ENCODE data around the gene MAP3K9.

Gene MAP3K9

GRCh38 chr14:70809225-70810219, at the start of gene MAP3K9:
MAP3K9 (minus strand) TSS chr14:70809513; CDS start chr14:70809171, 342 bp downstream.
- TF ChIP-seq GATA3 (IDR thresholded peaks at IDR 0.05; ENCODE audit: low read depth, low read length) (no peak), GATA2 (IDR thresholded peaks at IDR 0.05; ENCODE audit: low read depth, low read length) (no peak)

GRCh38 chr14:70858641-70859040, 49.3 kb upstream of the MAP3K9 start:
- TF ChIP-seq GATA2 (IDR thresholded peaks at IDR 0.05; ENCODE audit: low read depth, low read length) (no peak), GATA3 (IDR thresholded peaks at IDR 0.05; ENCODE audit: low read depth, low read length) (no peak)

GRCh38 chr14:70857496-70857890, 48.2 kb upstream of the MAP3K9 start:
- TF ChIP-seq GATA3 (IDR thresholded peaks at IDR 0.05; ENCODE audit: low read depth, low read length), result no peak
- no peak for TF ChIP-seq GATA2 (IDR thresholded peaks at IDR 0.05; ENCODE audit: low read depth, low read length)

GRCh38 chr14:70856851-70857495, 47.7 kb upstream of the MAP3K9 start:
- TF ChIP-seq GATA3 (IDR thresholded peaks at IDR 0.05; ENCODE audit: low read depth, low read length) (no peak), GATA2 (IDR thresholded peaks at IDR 0.05; ENCODE audit: low read depth, low read length) (no peak)

- TF ChIP-seq GATA2 (IDR thresholded peaks at IDR 0.05; ENCODE audit: low read depth, low read length) (no peak), GATA3 (IDR thresholded peaks at IDR 0.05; ENCODE audit: low read depth, low read length) (no peak)
Observed at GRCh38 chr14:70855486-70855885, 46.2 kb upstream of the MAP3K9 start.

- TF ChIP-seq GATA3 (IDR thresholded peaks at IDR 0.05; ENCODE audit: low read depth, low read length) (no peak), GATA2 (IDR thresholded peaks at IDR 0.05; ENCODE audit: low read depth, low read length) (no peak)
Observed at GRCh38 chr14:70847406-70848090, 38.2 kb upstream of the MAP3K9 start.

GRCh38 chr14:70845601-70846000, 36.3 kb upstream of the MAP3K9 start:
- TF ChIP-seq GATA2 (IDR thresholded peaks at IDR 0.05; ENCODE audit: low read depth, low read length), result no peak

GRCh38 chr14:70842851-70843462, 33.6 kb upstream of the MAP3K9 start:
- TF ChIP-seq GATA3 (IDR thresholded peaks at IDR 0.05; ENCODE audit: low read depth, low read length) (no peak), GATA2 (IDR thresholded peaks at IDR 0.05; ENCODE audit: low read depth, low read length) (no peak)

GRCh38 chr14:70838076-70838475, 28.8 kb upstream of the MAP3K9 start:
- TF ChIP-seq GATA3 (IDR thresholded peaks at IDR 0.05; ENCODE audit: low read depth, low read length) (no peak), GATA2 (IDR thresholded peaks at IDR 0.05; ENCODE audit: low read depth, low read length) (no peak)

GRCh38 chr14:70836946-70837345, 27.6 kb upstream of the MAP3K9 start:
- TF ChIP-seq GATA3 (IDR thresholded peaks at IDR 0.05; ENCODE audit: low read depth, low read length) (no peak), GATA2 (IDR thresholded peaks at IDR 0.05; ENCODE audit: low read depth, low read length) (no peak)

GRCh38 chr14:70833884-70834283, 24.6 kb upstream of the MAP3K9 start:
- TF ChIP-seq GATA3 (IDR thresholded peaks at IDR 0.05; ENCODE audit: low read depth, low read length), result no peak
- TF ChIP-seq GATA2 (IDR thresholded peaks at IDR 0.05; ENCODE audit: low read depth, low read length), result no peak

GRCh38 chr14:70832561-70833305, 23.4 kb upstream of the MAP3K9 start:
- TF ChIP-seq GATA3 (IDR thresholded peaks at IDR 0.05; ENCODE audit: low read depth, low read length), result no peak
- no peak for TF ChIP-seq GATA2 (IDR thresholded peaks at IDR 0.05; ENCODE audit: low read depth, low read length)
